ENCODE results near the gene PAN3.

PAN3 gene

GRCh38 chr13:28138012-28138755 lies at the start of gene PAN3 (continued):
- no peak for TF ChIP-seq GLI2 (tag by site-specific recombination; IDR thresholded peaks at IDR 0.05; ENCODE audit: borderline replicate concordance, low read depth)
- no peak for TF ChIP-seq MYNN (tag by site-specific recombination; IDR thresholded peaks at IDR 0.05; ENCODE audit: borderline replicate concordance)
- peak; percentile 20; the same call in 1 of the 2 replicates for TF ChIP-seq CTCF (tag by site-specific recombination; IDR thresholded peaks at IDR 0.05)
- peak; percentile 34; the same call in 1 of the 2 replicates for TF ChIP-seq GLIS1 (tag by site-specific recombination; IDR thresholded peaks at IDR 0.05)
- TF ChIP-seq MEIS1 (CRISPR knock-in tag; IDR thresholded peaks at IDR 0.05; ENCODE audit: borderline replicate concordance): no peak
- no peak for TF ChIP-seq ZNF768 (tag by site-specific recombination; IDR thresholded peaks at IDR 0.05)
- TF ChIP-seq ZNF513 (tag by site-specific recombination; IDR thresholded peaks at IDR 0.05): peak; percentile 55
- no peak for TF ChIP-seq ZNF777 (tag by site-specific recombination; IDR thresholded peaks at IDR 0.05; ENCODE audit: borderline replicate concordance)
- TF ChIP-seq EGR2 (tag by site-specific recombination; IDR thresholded peaks at IDR 0.05; ENCODE audit: low read depth): peak; percentile 5; the same call in 1 of the 2 replicates
- no peak for TF ChIP-seq ZNF623 (tag by site-specific recombination; IDR thresholded peaks at IDR 0.05)
- no peak for TF ChIP-seq ZNF362 (tag by site-specific recombination; IDR thresholded peaks at IDR 0.05)
- peak; percentile 49 for TF ChIP-seq SP2 (tag by site-specific recombination; IDR thresholded peaks at IDR 0.05)
- no peak for TF ChIP-seq AEBP2 (tag by site-specific recombination; IDR thresholded peaks at IDR 0.05; ENCODE audit: borderline replicate concordance)
- TF ChIP-seq ZSCAN23 (tag by site-specific recombination; IDR thresholded peaks at IDR 0.05): no peak
- no peak for TF ChIP-seq ZNF707 (tag by site-specific recombination; IDR thresholded peaks at IDR 0.05)
- peak; percentile 13; the same call in 1 of the 2 replicates for TF ChIP-seq ZBTB11 (tag by site-specific recombination; conservative IDR thresholded peaks at IDR 0.05; ENCODE audit: low read depth)
- no peak for TF ChIP-seq ZNF704 (tag by site-specific recombination; IDR thresholded peaks at IDR 0.05)
- no peak for TF ChIP-seq BCL11A (tag by site-specific recombination; IDR thresholded peaks at IDR 0.05; ENCODE audit: low read depth)
- TF ChIP-seq ZNF837 (tag by site-specific recombination; IDR thresholded peaks at IDR 0.05): no peak
- no peak for TF ChIP-seq ZNF521 (tag by site-specific recombination; IDR thresholded peaks at IDR 0.05)
- TF ChIP-seq ZBTB20 (tag by site-specific recombination; IDR thresholded peaks at IDR 0.05): no peak
- peak; percentile 56; the same call in 1 of the 2 replicates for TF ChIP-seq PRDM1 (tag by site-specific recombination; IDR thresholded peaks at IDR 0.05)
- no peak for TF ChIP-seq ZNF544 (tag by site-specific recombination; IDR thresholded peaks at IDR 0.05)
- TF ChIP-seq ZSCAN16 (tag by site-specific recombination; IDR thresholded peaks at IDR 0.05): no peak
- no peak for TF ChIP-seq ZNF529 (tag by site-specific recombination; IDR thresholded peaks at IDR 0.05; ENCODE audit: insufficient replicate concordance)
- TF ChIP-seq ZNF221 (tag by site-specific recombination; IDR thresholded peaks at IDR 0.05; ENCODE audit: borderline replicate concordance): no peak
- TF ChIP-seq ZNF843 (tag by site-specific recombination; IDR thresholded peaks at IDR 0.05): no peak
- no peak for TF ChIP-seq ZNF223 (tag by site-specific recombination; IDR thresholded peaks at IDR 0.05)
- no peak for TF ChIP-seq ZNF16 (tag by site-specific recombination; IDR thresholded peaks at IDR 0.05; ENCODE audit: low read depth)
- no peak for TF ChIP-seq GLI4 (tag by site-specific recombination; IDR thresholded peaks at IDR 0.05)

Measured in HEK293 (cell line).